GM13976 (cell line): ENCODE measurements around the gene CNOT4.
A peak's percentile ranks its signal among the peaks of the same experiment; 100 is the strongest.

Experiments
- DNase-seq: peaks from one replicate; pipeline ENCODE4 v3.0.0; 2012; ENCODE audit warnings: low spot score
- in situ Hi-C: fragments of 300-500 bp; cut with MboI; formaldehyde crosslinking; loops from one replicate; pipeline ENCODE4 v1.12.0; 2022; ENCODE audit warnings: low sequenced_read_pairs, mixed read lengths, inconsistent platforms; ENCODE audit not compliant: unreplicated experiment
- TF ChIP-seq, protein P1 (sequence below): IDR thresholded peaks from 2 replicates; pipeline ENCODE4 v1.5.1; 2012; ENCODE audit warnings: borderline replicate concordance, mild to moderate bottlenecking; ENCODE audit not compliant: insufficient read depth; ENCODE audit errors: extremely low read depth, missing control alignments, control extremely low read depth

Gene CNOT4

DNA sequence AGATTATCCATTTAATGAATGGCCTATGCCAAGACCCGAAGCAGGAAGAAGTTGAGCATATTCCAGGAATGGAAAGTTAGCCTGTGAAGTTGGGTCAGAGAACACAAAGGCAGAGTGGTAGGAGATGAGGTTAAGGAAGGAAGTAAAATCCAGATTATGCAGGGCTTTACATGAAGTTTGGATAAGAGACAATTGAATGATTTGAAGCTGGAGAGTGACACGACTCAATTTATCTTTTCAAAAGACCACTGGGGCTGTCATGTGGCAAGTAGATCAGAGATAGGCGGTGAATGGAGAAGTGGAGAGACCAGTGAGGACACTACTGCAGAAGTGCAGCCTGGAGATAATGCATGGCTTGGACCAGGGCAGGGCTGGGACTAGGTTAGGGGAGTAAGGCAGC, 7.2 kb upstream of the CNOT4 start:
- DNase-seq: no peak
- in situ Hi-C loops: no loop called here

DNA sequence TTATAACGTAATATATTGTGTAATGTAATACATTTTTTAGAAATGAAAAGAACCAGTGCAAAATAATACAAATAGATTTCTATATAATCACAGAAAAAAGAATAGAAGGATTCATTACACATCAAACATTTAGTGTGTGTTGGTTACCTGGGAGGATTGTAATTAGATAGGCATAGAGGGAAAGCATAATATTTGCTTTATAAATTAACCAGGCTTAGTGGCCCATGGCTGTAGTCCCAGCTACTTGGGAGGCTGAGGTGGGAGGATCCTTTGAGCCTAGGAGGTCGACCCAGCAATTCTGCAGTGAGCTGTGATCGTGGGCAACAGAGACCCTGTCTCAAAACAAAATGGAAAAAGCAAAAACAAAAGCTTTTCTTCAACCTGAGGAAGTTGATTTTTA, 5.0 kb upstream of the CNOT4 start:
- TF ChIP-seq, protein P1, sequence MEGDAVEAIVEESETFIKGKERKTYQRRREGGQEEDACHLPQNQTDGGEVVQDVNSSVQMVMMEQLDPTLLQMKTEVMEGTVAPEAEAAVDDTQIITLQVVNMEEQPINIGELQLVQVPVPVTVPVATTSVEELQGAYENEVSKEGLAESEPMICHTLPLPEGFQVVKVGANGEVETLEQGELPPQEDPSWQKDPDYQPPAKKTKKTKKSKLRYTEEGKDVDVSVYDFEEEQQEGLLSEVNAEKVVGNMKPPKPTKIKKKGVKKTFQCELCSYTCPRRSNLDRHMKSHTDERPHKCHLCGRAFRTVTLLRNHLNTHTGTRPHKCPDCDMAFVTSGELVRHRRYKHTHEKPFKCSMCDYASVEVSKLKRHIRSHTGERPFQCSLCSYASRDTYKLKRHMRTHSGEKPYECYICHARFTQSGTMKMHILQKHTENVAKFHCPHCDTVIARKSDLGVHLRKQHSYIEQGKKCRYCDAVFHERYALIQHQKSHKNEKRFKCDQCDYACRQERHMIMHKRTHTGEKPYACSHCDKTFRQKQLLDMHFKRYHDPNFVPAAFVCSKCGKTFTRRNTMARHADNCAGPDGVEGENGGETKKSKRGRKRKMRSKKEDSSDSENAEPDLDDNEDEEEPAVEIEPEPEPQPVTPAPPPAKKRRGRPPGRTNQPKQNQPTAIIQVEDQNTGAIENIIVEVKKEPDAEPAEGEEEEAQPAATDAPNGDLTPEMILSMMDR: no peak
- DNase-seq: no peak
- in situ Hi-C loops: no loop called here

More for the DNA sequence above, 7.2 kb upstream of the CNOT4 start:
- TF ChIP-seq, protein P1: no peak

DNA sequence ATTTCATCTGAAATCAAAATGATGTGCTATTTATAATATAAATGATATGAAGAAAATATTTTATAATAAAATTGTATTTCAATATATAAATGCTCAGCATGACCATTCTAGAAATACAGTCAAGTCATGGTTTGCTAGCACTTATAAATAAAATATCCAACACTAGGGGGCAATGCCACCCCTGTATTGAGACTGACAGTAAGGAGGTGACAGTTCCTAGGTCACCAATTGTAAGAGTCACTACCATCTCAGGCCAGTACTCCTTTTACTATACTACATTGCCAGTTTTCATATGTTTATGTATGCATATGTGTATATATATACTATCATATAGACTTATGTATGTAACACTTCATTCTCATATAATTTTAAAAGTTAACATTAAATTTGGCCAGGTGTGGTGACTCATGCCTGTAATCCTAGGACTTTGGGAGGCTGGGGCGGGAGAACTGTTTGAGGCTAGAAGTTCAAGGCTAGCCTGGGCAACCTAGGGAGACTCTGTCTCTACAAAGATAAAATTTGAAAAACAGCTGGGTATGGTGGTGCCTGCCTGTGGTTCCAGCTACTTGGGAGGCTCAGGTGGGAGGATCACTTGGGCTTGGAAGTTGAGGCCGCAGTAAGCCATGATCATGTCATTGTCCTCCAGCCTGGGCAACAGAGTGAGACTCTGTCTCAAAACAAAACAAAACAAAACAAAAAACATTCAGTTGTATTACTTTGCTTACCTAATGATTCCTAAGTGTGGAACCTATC, 2.4 kb upstream of the CNOT4 start:
- TF ChIP-seq, protein P1: peak; percentile 58
- in situ Hi-C loops: no loop called here
- DNase-seq: peak; percentile 69

DNA sequence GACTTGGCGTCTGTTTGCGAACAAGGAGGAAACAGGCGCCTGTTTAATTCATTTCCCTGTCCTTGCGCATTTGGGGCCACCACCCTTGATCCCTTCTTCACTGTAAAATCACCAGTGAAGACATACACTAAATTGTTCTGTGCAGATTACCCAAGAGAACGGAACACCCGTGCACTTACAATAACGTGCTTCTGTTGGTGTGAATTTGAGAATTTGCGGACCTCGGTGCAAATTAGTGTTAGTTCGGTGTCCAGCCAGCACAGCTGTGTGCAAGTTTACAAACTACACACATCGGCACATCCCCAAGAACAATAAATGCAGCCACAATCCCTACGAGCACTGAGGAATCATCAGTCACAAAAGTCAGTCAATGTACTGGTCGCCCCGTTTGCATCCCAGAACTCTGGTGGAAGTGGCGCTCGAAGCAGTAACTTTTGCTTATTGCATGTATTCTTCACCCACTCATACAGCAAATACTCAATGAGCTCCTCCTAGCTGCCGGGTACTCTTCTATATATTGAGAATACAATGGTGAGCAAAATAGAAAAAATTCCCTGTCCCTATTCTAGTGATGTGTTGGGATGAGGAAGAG, 786 bp upstream of the CNOT4 start:
- TF ChIP-seq, protein P1: no peak
- peak; percentile 27 for DNase-seq
- in situ Hi-C loops: no loop called here

DNA sequence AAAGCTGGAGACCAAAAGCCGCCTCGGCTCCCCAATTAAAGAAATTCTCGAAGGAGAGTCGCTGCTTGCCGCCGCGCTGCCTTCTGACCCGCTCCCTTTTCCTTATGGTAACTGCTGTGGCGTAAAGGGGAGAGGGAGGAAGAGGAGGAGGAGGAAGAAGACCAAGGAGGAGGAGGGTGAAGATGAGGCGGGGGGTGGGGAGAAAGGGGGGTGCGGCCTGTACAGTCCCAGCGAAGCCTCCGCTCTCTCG, 388 bp downstream of the CNOT4 start:
- TF ChIP-seq, protein P1: no peak
- no peak for DNase-seq
- in situ Hi-C loops: no loop called here

DNA sequence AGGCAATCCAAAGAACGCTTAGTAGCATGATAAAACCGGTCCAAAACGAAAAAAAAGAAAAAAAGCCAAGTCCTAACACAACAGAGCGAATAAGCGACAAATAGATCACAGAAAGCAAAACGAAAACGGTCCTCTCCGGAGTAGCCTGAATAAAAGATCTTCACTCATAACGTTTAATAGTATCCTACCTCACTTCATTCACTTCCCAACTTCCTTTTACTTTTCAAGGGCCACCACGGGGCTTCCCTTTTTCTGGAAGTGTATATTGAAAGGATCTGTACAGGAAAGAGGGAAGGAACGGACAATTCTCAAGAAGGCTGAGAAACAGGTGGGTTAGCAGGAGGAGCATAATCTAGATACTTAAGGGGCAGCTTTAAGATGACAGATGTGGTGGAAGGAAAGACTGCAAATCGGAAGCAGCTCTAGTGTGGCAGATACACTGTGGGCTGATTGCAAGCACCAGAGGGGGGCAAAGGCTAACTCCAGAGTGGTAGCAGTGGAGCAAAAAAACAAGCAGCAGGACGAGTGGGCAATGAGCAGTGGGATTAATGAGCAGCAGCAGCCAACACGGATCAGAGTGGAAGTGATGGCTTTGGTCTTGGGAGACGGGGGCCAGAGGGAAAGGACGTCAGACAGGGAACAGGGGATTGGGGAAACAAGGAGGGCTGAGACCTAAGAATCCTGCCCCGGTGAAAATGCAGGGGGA, 866 bp downstream of the CNOT4 start:
- TF ChIP-seq, protein P1: no peak
- peak; percentile 41 for DNase-seq
- in situ Hi-C loops: no loop called here
